ENCODE measurements around the gene BACH2. TPM values are rescaled to one million over a fixed set of nuclear protein-coding genes. Genes with fewer than 3 reads are reported as not detected.

Gene BACH2
- total RNA-seq, 1 donor from 2014 or later = 88.8 TPM

DNA sequence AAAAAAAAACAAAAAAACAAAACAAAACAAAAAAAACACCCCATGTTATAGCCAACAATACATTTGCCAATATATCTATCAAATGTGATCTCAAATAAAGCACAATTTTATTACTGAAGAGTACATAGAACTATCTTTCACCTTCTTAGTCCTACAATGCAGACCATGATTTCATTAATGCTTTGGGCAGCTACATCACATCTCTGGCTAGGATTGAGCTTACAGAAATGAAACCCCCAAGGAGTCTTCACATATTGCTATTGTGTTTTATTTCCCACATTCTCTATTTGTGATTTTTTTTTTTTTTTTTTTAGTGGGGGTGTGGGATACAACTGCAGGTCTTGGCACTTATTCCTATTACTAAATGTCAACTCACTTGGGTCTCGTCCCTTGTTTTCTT, 189.3 kb downstream of the BACH2 start:
- H3K27me3 Mint-ChIP-seq (ENCODE audit: low read depth) = no peaks in the 10 kb centered on the region
- peaks cover 5% of the 10 kb centered on the region for H3K9me3 Mint-ChIP-seq
- DNase-seq (ENCODE audit: low spot score) = no peak
- H3K4me1 Mint-ChIP-seq (ENCODE audit: low read depth) = peaks cover 83% of the 10 kb centered on the region
- intact Hi-C loops (cut with micrococcal nuclease) = loop anchor here (5.0 kb wide), 1 partner anchor 85 kb away; no protein-coding TSS in a partner anchor
- peak overlapping the region; percentile 19 for H3K4me3 Mint-ChIP-seq (ENCODE audit: low read depth)
- H3K36me3 Mint-ChIP-seq (ENCODE audit: low read depth) = peaks cover 51% of the 10 kb centered on the region
- H3K27ac Mint-ChIP-seq = peak overlapping the region; percentile 28

DNA sequence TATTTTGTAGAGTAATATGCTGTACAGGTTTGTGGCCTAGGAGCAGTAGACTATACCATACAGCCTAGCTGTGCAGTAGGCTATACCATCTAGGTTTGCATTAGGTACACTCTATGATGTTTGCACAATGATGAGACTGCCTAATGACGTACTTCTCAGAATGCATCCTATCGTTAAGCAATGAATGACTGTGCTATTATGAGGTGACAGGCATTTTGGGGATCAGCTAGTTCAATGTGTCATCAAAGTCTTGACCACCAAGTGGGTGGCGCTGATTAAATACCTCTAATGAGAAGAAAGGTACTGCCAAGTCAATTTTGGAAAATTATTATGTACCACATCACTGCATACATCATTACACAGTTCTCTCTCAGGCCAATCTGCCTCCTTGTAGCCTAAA, 190.2 kb downstream of the BACH2 start:
- no peaks in the 10 kb centered on the region for H3K27me3 Mint-ChIP-seq (ENCODE audit: low read depth)
- H3K27ac Mint-ChIP-seq = no peak overlapping the region
- no peak for DNase-seq (ENCODE audit: low spot score)
- peaks cover 4% of the 10 kb centered on the region for H3K9me3 Mint-ChIP-seq
- no peak overlapping the region for H3K4me3 Mint-ChIP-seq (ENCODE audit: low read depth)
- peaks cover 50% of the 10 kb centered on the region for H3K36me3 Mint-ChIP-seq (ENCODE audit: low read depth)
- H3K4me1 Mint-ChIP-seq (ENCODE audit: low read depth) = peaks cover 74% of the 10 kb centered on the region
- intact Hi-C loops (cut with micrococcal nuclease) = loop anchor here (5.0 kb wide), 1 partner anchor 86 kb away; no protein-coding TSS in a partner anchor

- intact Hi-C loops (cut with micrococcal nuclease) = loop anchor here (5.0 kb wide), 1 partner anchor 87 kb away; no protein-coding TSS in a partner anchor
- peaks cover 57% of the 10 kb centered on the region for H3K36me3 Mint-ChIP-seq (ENCODE audit: low read depth)
- H3K4me3 Mint-ChIP-seq (ENCODE audit: low read depth) = peak overlapping the region; percentile 22
- peaks cover 69% of the 10 kb centered on the region for H3K4me1 Mint-ChIP-seq (ENCODE audit: low read depth)
- H3K27ac Mint-ChIP-seq = peak overlapping the region; percentile 58
- peaks cover under 1% of the 10 kb centered on the region for H3K27me3 Mint-ChIP-seq (ENCODE audit: low read depth)
- peaks cover 12% of the 10 kb centered on the region for H3K9me3 Mint-ChIP-seq
- no peak for DNase-seq (ENCODE audit: low spot score)
Measured at GRCh38 chr6:90105506-90106170, 191.0 kb downstream of the BACH2 start.

DNA sequence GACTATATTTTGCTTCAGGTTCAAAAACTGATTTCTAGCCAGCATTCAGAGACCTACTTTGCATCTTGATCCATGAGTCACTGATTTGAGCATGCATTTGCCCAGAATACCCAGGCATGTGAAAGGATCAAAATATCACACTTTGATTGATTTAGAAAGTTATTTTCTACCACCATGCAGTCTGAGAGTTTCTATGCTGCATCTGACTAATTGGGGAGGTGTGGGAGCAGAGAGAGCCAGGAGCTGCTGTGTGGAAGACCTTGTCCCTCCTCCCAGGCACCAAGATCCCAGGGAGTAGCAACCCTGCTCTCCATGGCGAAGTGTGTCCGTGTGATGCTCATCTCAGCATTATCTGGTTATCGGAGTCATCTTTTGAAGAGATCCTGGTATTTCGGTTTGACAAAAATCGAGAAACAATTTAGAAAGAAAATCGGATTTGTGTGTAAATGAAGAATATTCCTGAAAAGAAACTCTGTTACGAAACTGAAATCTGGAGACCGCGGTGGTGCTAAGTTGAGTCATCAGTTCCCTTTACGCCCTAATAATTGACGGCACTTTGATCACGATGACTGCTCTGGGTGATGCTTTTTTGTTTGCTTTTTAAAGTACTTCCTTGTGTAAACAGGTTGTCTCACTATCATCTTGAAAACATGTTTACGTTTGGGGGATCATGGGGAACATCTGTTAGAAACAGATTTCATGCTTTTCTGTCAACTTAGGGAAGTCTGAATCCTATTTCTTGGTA, 193.4 kb downstream of the BACH2 start:
- Mint-ChIP-seq H3K27ac (peak overlapping the region; percentile 85), H3K4me1 (ENCODE audit: low read depth) (peaks cover 67% of the 10 kb centered on the region), H3K9me3 (peaks cover 14% of the 10 kb centered on the region), H3K36me3 (ENCODE audit: low read depth) (peaks cover 52% of the 10 kb centered on the region), H3K4me3 (ENCODE audit: low read depth) (peak overlapping the region; percentile 56), H3K27me3 (ENCODE audit: low read depth) (peaks cover 2% of the 10 kb centered on the region)
- intact Hi-C loops (cut with micrococcal nuclease) = loop anchor here (1.0 kb wide), 2 partner anchors 8 to 22 kb away; no protein-coding TSS in a partner anchor
- no peak for DNase-seq (ENCODE audit: low spot score)

DNA sequence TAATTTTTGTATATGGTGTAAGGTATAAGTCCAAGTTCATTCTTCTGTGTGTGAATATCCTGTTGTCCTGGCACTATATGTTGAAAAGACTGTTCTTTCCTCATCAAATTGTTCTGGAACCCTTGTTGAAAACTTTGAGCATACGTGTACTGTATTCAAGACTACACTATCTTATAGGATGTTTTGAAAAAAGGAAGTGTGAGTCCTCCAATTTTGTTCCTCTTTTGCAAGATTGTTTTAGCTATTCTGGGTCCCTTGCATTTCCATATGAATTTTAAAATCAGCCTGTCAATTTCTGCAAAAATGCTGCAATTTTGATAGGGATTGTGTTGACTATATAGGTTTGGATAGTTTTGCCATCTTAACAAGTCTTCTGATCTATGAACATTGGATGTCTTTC, 195.2 kb downstream of the BACH2 start:
- intact Hi-C loops (cut with micrococcal nuclease) = no loop called here
- peaks cover 68% of the 10 kb centered on the region for H3K4me1 Mint-ChIP-seq (ENCODE audit: low read depth)
- peaks cover 2% of the 10 kb centered on the region for H3K27me3 Mint-ChIP-seq (ENCODE audit: low read depth)
- DNase-seq (ENCODE audit: low spot score) = no peak
- peaks cover 14% of the 10 kb centered on the region for H3K9me3 Mint-ChIP-seq
- peaks cover 57% of the 10 kb centered on the region for H3K36me3 Mint-ChIP-seq (ENCODE audit: low read depth)
- H3K27ac Mint-ChIP-seq = no peak overlapping the region
- H3K4me3 Mint-ChIP-seq (ENCODE audit: low read depth) = no peak overlapping the region

DNA sequence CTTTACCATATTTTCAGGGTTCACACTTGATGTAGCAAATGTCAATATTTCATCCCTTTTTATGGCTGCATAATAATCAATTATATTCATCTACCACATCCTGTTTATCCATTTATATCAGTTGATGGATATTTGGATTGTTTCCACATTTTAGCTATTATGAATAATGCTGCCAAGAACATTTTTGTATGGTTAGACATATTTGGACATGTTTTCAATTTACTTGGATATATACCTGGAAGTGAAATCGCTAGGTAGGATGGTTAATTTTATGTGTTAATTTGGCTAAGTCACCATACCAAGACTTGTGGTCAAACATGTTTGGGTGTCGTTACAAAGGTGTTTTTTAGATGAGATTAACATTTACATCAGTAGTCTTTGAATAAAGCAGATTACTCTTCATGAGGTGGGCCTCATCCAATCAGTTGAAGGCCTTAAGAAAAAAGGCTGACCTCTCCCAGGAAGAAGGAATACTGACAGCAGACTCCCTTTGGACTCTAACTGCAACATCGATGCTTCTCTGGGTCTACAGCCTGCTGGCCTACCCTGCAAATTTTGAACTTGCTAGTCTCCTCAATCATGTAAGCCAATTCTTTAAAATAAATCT, 196.5 kb downstream of the BACH2 start:
- H3K36me3 Mint-ChIP-seq (ENCODE audit: low read depth) = peaks cover 60% of the 10 kb centered on the region
- intact Hi-C loops (cut with micrococcal nuclease) = no loop called here
- peaks cover 2% of the 10 kb centered on the region for H3K27me3 Mint-ChIP-seq (ENCODE audit: low read depth)
- H3K9me3 Mint-ChIP-seq = peaks cover 14% of the 10 kb centered on the region
- H3K4me3 Mint-ChIP-seq (ENCODE audit: low read depth) = no peak overlapping the region
- DNase-seq (ENCODE audit: low spot score) = no peak
- no peak overlapping the region for H3K27ac Mint-ChIP-seq
- H3K4me1 Mint-ChIP-seq (ENCODE audit: low read depth) = peaks cover 69% of the 10 kb centered on the region

GRCh38 chr6:90098627-90099026, 198.0 kb downstream of the BACH2 start:
- H3K9me3 Mint-ChIP-seq = peaks cover 14% of the 10 kb centered on the region

DNA sequence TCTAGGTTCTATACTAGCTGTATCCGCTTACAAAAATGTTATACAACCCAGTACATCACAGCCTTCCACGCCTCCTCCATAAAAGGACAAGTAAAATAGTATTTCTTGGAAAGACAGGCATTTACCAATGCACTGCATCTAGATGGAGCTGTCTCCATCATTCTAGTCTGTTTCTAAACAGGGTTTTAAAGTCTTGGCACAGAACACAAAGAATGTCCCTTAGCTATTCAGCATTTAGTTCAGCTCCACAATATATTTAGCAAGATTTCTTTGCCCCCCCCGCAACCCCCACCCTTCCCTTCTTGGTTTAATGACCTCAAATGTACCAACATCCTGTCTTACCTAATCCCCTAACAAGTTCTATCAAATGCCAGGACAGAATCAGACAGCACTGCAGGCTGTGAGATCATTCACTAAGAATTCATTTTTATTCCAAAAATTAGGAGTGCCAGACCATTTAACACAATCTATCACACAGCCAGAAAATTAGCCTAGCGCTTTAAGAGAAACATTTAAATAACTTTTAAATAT, 198.6 kb downstream of the BACH2 start:
- H3K9me3 Mint-ChIP-seq = peaks cover 14% of the 10 kb centered on the region
- intact Hi-C loops (cut with micrococcal nuclease) = no loop called here
- peaks cover 56% of the 10 kb centered on the region for H3K36me3 Mint-ChIP-seq (ENCODE audit: low read depth)
- H3K4me1 Mint-ChIP-seq (ENCODE audit: low read depth) = peaks cover 67% of the 10 kb centered on the region
- H3K4me3 Mint-ChIP-seq (ENCODE audit: low read depth) = no peak overlapping the region
- no peak for DNase-seq (ENCODE audit: low spot score)
- no peak overlapping the region for H3K27ac Mint-ChIP-seq
- peaks cover 2% of the 10 kb centered on the region for H3K27me3 Mint-ChIP-seq (ENCODE audit: low read depth)

More at GRCh38 chr6:90098627-90099026, 198.0 kb downstream of the BACH2 start:
- H3K27me3 Mint-ChIP-seq (ENCODE audit: low read depth) = peaks cover 2% of the 10 kb centered on the region
- no peak overlapping the region for H3K4me3 Mint-ChIP-seq (ENCODE audit: low read depth)
- no peak overlapping the region for H3K27ac Mint-ChIP-seq
- peaks cover 69% of the 10 kb centered on the region for H3K4me1 Mint-ChIP-seq (ENCODE audit: low read depth)
- no peak for DNase-seq (ENCODE audit: low spot score)
- H3K36me3 Mint-ChIP-seq (ENCODE audit: low read depth) = peaks cover 56% of the 10 kb centered on the region
- intact Hi-C loops (cut with micrococcal nuclease) = no loop called here

DNA sequence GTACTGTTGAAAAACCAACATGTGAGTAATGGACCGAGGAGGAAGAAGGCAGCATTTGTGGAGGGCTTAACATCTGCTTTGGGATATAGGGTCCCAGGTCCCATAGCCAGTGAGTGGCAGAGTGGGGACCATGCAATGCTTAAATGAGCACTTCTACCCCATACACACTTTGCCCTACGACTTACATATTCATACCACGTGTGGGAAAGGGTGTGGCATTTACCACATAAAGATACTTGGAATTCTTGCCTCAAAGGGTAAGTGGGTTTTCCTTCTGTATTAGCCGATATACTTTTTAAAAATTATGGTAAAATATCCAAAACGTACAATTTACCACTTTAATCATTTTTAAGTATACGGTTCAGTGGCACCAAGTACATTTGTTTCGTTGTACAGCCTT, 199.3 kb downstream of the BACH2 start:
- H3K36me3 Mint-ChIP-seq (ENCODE audit: low read depth) = peaks cover 53% of the 10 kb centered on the region
- no peak for DNase-seq (ENCODE audit: low spot score)
- H3K4me1 Mint-ChIP-seq (ENCODE audit: low read depth) = peaks cover 64% of the 10 kb centered on the region
- H3K27me3 Mint-ChIP-seq (ENCODE audit: low read depth) = peaks cover 2% of the 10 kb centered on the region
- no peak overlapping the region for H3K4me3 Mint-ChIP-seq (ENCODE audit: low read depth)
- intact Hi-C loops (cut with micrococcal nuclease) = no loop called here
- H3K9me3 Mint-ChIP-seq = peaks cover 14% of the 10 kb centered on the region
- no peak overlapping the region for H3K27ac Mint-ChIP-seq

DNA sequence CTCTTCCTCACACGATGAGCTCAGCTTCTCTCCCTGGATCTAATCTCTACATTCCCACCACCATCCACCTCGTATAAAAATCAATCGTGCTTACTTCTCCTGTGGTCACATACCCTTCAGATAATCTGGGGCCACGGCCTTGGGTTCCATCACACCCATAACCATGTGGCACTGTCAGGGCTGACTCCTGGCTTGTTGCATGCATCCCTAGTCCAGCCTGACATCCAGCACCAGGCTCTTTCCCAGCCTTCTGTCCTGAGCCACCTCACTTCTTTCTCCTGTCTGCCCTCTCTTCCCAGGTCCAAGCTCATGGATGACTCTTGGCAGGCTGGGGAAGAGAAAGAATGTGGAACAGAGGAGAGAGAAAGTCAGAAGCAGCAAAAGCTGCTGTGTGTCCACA, 199.8 kb downstream of the BACH2 start:
- no peak overlapping the region for H3K4me3 Mint-ChIP-seq (ENCODE audit: low read depth)
- H3K9me3 Mint-ChIP-seq = peaks cover 14% of the 10 kb centered on the region
- H3K4me1 Mint-ChIP-seq (ENCODE audit: low read depth) = peaks cover 64% of the 10 kb centered on the region
- no peak for DNase-seq (ENCODE audit: low spot score)
- intact Hi-C loops (cut with micrococcal nuclease) = no loop called here
- H3K36me3 Mint-ChIP-seq (ENCODE audit: low read depth) = peaks cover 49% of the 10 kb centered on the region
- H3K27ac Mint-ChIP-seq = no peak overlapping the region
- peaks cover 2% of the 10 kb centered on the region for H3K27me3 Mint-ChIP-seq (ENCODE audit: low read depth)

- H3K27ac Mint-ChIP-seq = no peak overlapping the region
- no peak for DNase-seq (ENCODE audit: low spot score)
- H3K4me1 Mint-ChIP-seq (ENCODE audit: low read depth) = peaks cover 68% of the 10 kb centered on the region
- H3K9me3 Mint-ChIP-seq = peaks cover 4% of the 10 kb centered on the region
- H3K4me3 Mint-ChIP-seq (ENCODE audit: low read depth) = no peak overlapping the region
- peaks cover 2% of the 10 kb centered on the region for H3K27me3 Mint-ChIP-seq (ENCODE audit: low read depth)
- peaks cover 42% of the 10 kb centered on the region for H3K36me3 Mint-ChIP-seq (ENCODE audit: low read depth)
- intact Hi-C loops (cut with micrococcal nuclease) = no loop called here
Measured at GRCh38 chr6:90095788-90096187, 200.9 kb downstream of the BACH2 start.

- H3K9me3 Mint-ChIP-seq = no peaks in the 10 kb centered on the region
- H3K27me3 Mint-ChIP-seq (ENCODE audit: low read depth) = no peaks in the 10 kb centered on the region
- no peak for DNase-seq (ENCODE audit: low spot score)
- H3K36me3 Mint-ChIP-seq (ENCODE audit: low read depth) = peaks cover 45% of the 10 kb centered on the region
- intact Hi-C loops (cut with micrococcal nuclease) = no loop called here
- peaks cover 69% of the 10 kb centered on the region for H3K4me1 Mint-ChIP-seq (ENCODE audit: low read depth)
- no peak overlapping the region for H3K27ac Mint-ChIP-seq
- no peak overlapping the region for H3K4me3 Mint-ChIP-seq (ENCODE audit: low read depth)
Measured at GRCh38 chr6:90095145-90095544, 201.5 kb downstream of the BACH2 start.

Measured in activated T-helper 2 cell treated with anti-CD3 and anti-CD28 coated beads, Interferon-gamma antibody, Interleukin-2, Interleukin-4, amounts not matched to agents 10 μg/mL and 5 μg/mL and 100 μg/mL, durations not matched to agents 14 hours and 24 hours and 36 hours (primary cell).